Measurements from ENCODE around the gene C2CD3.
"Not testable (repeated sequence)": the region's sequence is repeated elsewhere in the genome, so short reads cannot be mapped to it uniquely, and the experiment has no call there.

C2CD3 gene

DNA sequence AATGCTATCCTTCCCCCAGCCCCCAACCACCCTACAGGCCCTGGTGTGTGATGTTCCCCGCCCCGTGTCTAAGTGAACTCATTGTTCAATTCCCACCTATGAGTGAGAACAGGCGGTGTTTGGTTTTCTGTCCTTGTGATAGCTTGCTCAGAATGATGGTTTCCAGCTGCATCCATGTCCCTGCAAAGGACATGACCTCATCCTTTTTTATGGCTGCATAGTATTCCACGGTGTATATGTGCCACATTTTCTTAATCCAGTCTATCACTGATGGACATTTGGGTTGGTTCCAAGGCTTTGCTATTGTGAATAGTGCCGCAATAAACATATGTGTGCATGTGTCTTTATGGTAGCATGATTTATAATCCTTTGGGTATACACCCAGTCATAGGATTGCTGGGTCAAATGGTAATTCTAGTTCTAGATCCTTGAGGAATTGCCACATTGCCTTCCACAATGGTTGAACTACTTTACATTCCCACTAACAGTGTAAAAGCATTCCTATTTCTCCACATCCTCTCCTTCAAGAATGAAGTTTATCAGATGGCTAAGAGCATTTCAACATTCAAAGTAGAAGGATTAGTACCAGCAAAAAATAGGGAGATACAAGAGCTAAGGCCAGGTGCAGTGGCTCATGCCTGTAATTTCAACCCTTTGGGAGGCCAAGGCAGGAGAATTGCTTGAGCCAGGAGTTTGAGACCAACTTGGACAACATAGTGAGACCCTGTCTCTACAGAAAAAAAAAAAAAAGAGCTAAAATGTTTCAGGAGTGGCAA, 50.4 kb downstream of the C2CD3 start:
- DNase-seq (ENCODE audit: low read depth): not testable (repeated sequence)

DNA sequence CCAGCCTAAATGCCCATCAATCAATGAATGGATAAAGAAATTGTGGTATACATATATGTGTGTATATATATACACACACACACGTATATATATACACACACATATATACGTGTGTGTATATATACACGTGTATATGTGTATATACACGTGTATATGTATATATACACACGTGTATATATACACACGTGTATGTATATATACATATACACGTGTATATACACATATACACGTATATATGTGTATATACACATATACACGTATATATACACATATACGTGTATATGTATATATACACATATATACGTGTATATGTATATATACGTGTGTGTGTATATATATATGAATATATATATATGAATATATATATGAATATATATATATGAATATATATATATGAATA, 54.1 kb downstream of the C2CD3 start:
- no peak for DNase-seq (ENCODE audit: low read depth)

DNA sequence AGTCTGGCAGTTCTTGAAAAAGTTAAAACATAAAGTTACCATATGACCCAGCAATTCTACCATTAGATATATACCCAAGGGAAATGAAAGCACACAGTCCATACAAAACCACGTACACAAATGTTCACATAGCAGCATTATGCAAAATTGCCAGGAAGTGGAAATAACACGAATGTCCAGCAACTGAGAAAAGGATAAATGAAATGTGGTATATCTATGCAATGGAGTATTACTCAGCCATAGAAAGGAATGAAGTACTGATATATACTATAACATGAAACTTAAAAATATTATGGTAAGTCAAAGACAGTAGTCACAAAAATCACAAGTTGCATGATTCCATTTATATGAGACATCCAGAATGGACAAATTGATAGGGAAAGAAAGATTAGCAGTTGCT, 57.9 kb downstream of the C2CD3 start:
- no peak for DNase-seq (ENCODE audit: low read depth)

DNA sequence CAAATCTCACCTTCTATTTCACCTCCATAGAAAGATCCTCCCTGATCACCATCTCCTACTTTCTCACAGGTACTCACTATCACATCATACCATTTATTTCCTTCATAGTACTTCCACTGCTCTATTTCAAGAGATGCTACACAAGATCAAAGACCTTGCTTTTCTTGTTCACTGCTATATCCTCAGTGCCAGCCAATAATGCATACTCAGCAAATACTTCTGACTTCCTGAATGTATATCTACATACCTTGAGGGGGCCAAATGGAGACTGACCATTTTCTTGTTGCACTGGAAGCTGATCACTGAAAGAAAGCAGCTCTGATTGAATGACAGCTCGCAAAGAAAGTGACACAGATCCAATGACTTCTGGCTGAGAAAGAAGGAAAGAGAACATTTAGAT, 64.7 kb downstream of the C2CD3 start:
- no peak for DNase-seq (ENCODE audit: low read depth)

DNA sequence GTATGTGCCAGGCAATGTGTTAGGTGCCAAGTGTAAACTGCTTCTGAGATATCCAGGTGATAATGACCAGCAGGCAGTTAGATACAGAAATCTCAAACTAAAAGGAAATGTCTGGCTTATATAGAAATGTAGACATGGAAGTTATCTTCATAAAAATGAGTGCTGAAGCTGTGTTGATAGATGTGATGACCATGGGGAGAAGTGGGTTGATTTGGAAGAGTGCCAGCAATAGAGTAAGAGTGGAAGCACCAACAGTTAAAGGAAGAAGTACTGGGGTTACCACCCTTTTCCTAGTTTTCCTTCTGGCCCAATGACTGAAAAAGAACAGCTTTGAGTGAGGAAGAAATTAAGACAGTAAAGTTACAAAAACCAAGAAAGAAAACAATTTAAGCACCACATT, 68.5 kb downstream of the C2CD3 start:
- DNase-seq (ENCODE audit: low read depth): no peak

DNA sequence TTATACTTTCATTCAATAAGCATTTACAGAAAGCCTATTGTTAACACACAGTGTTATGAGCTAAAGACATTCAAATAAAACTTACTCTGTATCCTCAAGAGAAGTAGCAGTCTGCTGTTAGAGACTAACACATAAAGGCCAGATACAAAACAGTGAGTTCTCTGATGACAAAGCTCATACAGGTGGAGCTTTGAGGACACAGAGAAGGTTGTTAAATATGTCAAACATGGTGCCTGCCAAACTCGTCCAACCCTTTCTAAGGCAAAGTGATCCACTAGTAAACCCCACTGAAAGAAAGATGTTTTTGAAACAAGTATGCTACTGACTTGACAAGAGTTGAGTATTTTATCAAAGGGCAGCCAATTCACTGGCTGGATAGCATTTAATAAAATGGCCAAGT, 70.1 kb downstream of the C2CD3 start:
- no peak for DNase-seq (ENCODE audit: low read depth)

DNA sequence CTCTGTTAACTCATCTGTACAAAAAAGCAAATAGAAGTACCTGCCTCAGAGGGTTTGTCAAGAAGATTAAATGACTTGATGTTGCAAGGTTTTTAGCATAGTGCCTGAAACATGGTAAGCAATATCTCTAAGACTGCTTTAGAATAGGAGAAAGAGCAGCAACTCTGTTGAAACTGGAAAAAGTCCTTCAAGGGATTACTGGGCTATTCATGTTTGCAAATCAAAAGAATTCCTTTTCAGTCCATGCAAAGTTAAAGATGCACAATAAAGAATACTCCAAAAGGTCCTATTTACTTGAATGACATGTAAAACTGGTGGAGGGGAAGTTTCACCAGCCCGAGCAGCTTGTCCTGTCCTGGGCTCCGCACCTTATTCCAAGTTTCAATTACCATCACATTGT, 70.6 kb downstream of the C2CD3 start:
- no peak for DNase-seq (ENCODE audit: low read depth)

DNA sequence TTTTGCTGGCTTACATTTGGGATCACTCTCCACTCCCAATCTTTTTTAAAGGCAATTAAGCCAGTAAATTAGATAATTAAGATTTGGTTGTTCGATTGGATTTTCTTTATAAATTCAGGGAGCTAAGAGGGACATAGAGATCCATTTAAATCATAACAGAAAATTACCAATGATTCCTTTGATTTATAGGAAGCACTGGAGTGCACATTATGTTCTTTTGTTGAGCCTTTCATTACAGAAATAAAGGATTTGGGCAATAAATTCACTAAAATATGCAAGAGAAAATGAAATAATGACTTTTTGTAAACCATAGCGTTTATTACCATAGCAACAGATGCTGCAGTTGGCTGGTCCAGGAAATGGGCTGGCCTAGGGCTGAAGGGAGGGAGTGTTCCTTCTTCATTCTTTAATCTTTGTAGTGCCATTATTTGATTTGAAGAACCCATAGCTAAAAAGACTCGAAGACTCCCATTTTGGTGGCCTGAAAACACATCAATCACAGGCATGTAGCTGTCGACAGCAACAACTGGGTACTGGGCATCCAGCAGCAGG, 73.0 kb downstream of the C2CD3 start:
- DNase-seq (ENCODE audit: low read depth): no peak

DNA sequence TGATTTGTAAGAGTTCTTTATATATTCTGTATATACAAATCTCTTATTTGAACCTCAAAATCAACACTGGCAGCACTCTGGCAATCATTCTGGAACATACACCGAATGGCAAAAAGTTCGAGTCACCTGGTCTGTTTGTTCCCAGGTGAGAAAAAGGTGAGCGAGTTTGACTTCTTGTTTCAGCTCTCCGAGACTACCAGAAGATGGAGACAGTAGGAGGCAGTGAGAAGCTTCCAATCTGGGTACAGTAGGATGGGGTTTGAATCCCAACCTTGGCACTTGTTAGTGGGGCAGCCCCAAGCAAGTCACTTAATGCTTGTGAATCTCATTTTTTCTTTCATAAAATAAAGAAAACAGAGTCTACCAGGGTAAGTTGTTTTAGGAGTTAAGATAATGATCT, 76.4 kb downstream of the C2CD3 start:
- DNase-seq (ENCODE audit: low read depth): no peak

DNA sequence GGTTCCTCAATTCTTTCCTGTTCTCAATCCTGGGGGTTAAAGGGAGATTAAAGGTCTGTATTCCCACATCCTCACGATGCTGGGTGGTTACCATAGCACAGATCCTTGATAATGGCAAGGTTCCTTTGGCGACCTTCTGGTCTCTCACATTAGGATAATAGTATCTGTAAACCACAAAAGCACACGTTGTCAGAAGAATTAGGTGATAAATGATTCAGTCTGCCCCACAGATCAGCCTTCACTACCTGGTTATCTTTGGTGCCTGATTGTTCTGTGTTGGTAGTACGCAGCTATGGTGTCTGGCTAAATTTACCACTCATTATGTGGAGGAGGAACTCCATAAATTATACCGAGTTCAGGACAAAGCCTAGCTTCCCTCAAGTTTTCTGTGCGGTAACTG, 78.4 kb downstream of the C2CD3 start:
- DNase-seq (ENCODE audit: low read depth): no peak

DNA sequence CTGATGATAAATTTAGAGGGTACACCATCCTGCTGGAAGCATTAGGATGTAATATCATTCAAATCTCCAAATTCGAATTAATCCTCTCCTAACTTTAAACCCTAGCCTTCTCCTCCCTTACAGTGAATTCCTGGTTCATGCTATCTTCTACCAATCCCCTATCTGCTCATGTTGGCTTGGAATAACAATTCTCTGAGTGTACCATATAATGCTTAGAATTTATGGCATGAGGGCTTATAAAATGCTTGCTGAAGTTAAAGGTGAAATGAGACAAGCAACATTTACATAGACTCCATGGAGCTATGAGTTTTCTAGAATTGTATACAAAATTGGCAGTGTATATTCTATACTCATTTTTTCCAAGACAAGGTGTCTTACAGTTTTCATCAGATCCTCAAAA, 79.3 kb downstream of the C2CD3 start:
- no peak for DNase-seq (ENCODE audit: low read depth)

DNA sequence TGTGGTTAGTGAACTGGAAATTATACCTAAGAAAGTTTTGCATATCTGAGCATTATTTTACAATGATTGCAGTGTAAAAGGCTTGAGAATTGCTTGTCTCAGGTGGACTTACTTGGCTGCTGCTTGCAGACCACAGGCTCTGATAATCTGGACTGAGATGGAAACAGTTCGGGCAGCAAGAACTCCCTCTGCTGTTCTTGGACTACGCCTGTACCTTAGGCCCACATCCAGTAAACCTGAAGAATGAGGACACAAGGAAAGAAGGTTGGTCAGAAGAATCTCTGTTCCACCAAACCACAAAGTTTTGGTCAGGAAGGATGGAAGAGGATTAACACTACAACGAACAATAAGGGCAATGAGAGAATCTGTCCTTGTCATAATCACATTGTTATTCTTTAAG, 80.1 kb downstream of the C2CD3 start:
- no peak for DNase-seq (ENCODE audit: low read depth)

DNA sequence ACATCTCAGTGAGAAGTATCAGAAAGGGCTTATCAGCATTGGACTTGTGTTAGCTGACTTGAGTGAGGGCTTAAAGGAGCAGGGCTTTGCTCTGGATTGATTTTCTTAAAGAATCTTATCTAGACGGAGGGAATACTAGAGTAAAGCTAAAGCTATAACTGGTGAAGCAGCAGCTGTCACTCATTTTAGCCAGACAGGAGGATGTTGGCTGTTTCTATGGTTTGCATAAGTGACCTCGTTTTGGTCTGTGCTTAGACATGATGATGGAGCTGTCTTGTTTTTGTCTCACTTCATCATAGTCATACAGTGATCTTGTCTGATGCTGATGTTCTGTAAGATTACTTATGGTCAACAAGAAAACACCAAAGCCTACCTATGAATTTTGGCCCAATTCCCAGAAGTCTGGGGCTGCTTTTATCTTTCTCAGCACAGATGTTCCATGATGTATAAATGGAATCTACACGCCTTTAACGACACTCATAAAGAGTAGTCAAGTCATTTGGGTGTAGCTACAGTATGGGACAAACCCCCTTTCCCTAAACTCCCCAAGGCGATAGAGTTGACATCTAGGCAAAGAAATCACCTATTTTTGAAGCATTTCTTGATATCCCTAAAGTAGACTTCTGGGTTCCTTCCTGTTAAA, 84.4 kb downstream of the C2CD3 start:
- DNase-seq (ENCODE audit: low read depth): no peak

DNA sequence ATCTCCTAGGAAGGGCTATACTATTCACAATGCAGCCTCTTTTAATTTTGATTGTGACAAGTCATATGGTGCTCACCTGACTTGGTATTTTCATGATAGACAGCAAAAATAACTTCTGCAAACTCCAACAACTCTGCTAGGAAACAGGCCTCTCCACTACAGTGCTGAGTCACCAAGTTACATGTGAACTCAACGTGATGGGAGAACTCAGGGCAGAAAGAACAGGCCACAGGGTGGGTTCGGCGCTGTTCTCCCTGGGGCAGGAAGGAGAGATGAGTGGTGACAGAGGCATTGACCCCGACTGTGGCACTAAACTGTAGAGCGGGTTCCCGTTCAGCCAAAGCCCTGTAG, 85.3 kb downstream of the C2CD3 start:
- DNase-seq (ENCODE audit: low read depth): no peak

DNA sequence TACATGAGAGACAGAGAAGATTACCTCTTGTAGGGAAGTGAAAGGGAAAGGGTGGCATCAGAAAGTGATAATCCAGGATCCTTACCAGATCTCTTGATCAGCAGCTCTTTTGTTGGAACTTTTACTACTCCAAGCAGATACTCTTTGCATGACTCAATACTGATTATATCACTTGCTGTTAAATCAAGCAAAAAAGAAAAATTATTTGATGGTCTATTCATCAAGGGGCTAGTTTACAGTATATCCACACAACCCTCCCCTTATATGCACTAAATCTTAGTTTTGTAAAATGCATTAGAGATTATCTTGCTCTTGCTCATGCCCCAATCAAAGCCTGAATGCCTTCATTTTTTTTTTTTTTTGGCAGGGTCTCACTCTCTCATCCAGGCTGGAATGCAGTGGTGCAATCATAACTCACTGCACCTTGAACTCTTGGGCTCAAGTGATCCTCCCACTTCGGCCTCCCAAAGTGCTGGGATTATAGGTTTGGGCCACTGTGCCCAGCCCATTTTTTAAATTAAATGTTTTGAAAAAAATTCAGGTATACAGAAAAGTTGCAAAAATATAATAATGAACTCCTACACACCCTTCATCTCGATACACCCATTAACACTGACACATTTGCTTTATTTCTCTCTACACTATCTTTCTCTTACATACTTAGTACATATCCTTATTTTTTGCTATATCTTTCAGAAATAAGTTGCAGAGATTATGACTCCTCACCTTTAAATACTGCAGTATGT, 85.8 kb downstream of the C2CD3 start:
- DNase-seq (ENCODE audit: low read depth): no peak

DNA sequence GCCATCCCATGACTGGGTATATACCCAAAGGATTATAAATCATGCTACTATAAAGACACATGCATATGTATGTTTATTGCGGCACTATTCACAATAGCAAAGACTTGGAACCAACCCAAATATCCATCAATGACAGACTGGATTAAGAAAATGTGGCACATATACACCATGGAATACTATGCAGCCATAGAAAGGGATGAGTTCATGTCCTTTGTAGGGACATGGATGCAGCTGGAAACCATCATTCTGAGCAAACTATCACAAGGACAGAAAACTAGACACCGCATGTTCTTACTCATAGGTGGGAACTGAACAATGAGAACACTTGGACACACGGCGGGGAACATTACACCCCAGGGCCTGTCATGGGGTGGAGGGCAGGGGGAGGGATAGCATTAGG, 86.9 kb downstream of the C2CD3 start:
- not testable (repeated sequence) for DNase-seq (ENCODE audit: low read depth)

DNA sequence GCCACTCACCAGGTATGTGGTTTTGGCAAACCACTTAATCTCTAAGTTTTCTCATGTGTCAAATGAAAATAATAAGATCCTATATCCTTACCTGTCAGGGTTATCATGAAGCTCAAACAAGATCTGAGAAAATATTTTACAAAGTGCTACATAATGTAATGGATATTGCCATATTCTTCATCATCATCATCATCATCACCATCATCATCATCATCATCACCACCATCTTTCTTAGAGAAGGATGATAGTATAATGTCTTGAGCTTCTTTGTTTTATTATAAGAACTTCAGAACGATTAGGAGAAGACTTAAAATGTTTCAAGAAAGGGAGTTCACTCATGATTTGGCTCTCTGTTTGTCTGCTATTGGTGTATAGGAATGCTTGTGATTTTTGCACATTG, 89.4 kb downstream of the C2CD3 start:
- no peak for DNase-seq (ENCODE audit: low read depth)

DNA sequence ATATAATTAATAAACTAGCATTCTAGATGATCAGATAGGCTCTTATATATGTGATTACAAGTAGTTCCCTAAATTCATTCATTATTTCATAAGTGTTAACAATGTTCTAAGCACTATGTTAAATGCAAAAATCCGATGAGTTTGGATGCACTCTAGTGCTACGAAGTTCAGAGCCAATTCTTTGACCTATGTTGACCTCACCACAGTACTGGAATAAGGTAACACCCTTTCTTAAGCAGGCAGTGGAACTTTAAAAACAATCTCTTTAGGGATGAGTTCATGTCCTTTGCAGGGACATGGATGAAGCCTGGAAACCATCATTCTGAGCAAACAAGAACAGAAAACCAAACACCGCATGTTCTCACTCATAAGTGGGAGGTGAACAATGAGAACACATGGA, 93.6 kb downstream of the C2CD3 start:
- no peak for DNase-seq (ENCODE audit: low read depth)

DNA sequence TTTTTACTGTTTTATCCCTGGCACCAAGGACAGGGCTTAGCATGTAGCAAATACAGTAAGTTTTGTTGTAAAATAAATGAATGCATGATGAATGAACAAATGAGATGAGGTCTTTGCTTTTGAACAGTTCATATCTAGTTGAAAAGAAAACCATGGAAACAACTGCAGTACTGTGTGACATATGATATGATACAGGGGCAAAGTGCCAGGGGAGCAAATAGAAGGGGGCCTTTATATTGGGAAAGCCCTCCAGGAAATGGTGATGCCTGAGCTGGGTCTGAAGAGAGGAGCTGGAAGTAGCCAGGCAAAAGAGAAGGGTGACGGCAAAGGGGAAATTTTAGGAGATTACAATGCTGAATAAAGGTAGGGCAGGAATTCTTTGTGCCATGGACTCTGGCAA, 98.1 kb downstream of the C2CD3 start:
- no peak for DNase-seq (ENCODE audit: low read depth)

DNA sequence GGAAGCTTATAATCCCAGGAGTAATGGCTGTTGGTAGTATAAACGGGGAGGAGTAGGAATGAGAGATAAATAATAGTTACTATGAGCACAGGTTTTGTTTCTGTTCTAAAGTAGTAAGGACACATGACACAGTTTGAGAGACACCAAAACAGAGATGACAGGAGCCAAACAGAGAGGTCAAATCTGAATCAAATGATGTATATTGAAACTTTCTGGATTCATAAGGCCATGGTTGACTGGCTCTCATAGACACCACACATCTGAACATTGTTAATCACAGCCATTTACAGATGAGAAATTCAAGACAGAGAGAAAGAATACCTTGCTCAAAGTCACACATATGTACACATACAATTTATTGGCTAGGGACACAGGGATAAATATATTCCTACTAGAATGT, 98.5 kb downstream of the C2CD3 start:
- no peak for DNase-seq (ENCODE audit: low read depth)

DNA sequence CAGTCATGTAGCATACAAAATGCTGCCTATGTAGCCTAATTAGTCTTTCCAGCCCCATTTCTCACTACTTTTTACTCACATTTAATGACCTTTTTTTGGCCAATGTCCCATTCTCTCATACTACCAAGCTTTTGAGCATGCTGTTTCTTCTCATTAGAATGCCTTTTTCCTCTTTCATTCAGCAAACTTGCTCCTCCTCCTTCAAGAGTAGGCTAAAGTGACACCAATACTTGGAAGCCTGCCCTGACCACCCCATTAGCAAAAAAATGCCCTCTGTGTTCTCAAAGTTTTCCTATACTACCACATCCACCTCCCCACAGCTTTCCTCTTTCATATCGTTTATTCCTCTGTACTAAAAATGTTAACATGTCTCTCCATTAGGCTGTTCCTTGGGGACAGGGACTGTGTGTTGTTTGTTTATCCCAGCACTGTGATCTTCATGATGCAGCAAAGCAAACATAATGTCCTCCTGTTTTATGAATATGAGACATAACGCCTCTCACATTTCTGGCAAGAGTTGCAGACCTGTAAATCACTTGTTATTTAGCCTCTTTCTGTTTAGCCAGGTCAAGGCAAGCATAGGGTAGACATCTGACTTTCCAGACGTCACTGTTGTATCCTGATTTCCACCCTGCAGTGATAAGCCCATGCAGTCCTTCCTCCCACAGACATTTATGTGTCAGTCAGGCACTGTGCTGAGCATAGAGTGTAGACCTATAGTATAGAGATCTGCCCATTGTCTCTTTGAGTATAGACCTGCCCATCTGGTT, 99.9 kb downstream of the C2CD3 start:
- DNase-seq (ENCODE audit: low read depth): no peak
